Neuronal stem cell (in vitro differentiated cells): ENCODE measurements around the gene LRRC71.

Experiments
- DNase-seq: peaks from one replicate; pipeline ENCODE4 v3.0.0-alpha.2; 2013; ENCODE audit warnings: low spot score
- H2AFZ ChIP-seq: one replicate; pipeline ENCODE4 v1.6.1; 2013; ENCODE audit warnings: mild to moderate bottlenecking, low read length, inconsistent platforms
- H2AK5ac ChIP-seq: 2 replicates; pipeline ENCODE4 v1.6.1; 2013; ENCODE audit warnings: low read depth, mild to moderate bottlenecking, inconsistent platforms, low read length, moderate library complexity, mixed read lengths
- H2BK120ac ChIP-seq: 2 replicates; pipeline ENCODE4 v1.6.1; 2013; ENCODE audit warnings: low read depth, mild to moderate bottlenecking, inconsistent platforms, low read length, moderate library complexity, mixed read lengths
- H2BK12ac ChIP-seq: one replicate; pipeline ENCODE4 v1.6.1; 2013; ENCODE audit warnings: low read length, inconsistent platforms
- H2BK15ac ChIP-seq: 2 replicates; pipeline ENCODE4 v1.6.1; 2013; ENCODE audit warnings: mild to moderate bottlenecking, low read length, inconsistent platforms, mixed read lengths
- H2BK5ac ChIP-seq: one replicate; pipeline ENCODE4 v1.6.1; 2013; ENCODE audit warnings: inconsistent platforms, mild to moderate bottlenecking, low read length, moderate library complexity
- H3K14ac ChIP-seq: one replicate; pipeline ENCODE4 v1.6.1; 2013; ENCODE audit warnings: low read length, inconsistent platforms
- H3K18ac ChIP-seq: 2 replicates; pipeline ENCODE4 v1.6.1; 2013; ENCODE audit warnings: low read length, inconsistent platforms
- H3K23ac ChIP-seq: 2 replicates; pipeline ENCODE4 v1.6.1; 2013; ENCODE audit warnings: low read depth, mild to moderate bottlenecking, mixed read lengths, low read length, inconsistent platforms; ENCODE audit not compliant: poor library complexity
- H3K27ac ChIP-seq: replicated peaks from 3 replicates; pipeline ENCODE4 v1.5.1; 2013; ENCODE audit warnings: low read length, inconsistent platforms
- H3K27me3 ChIP-seq, 3 experiments: 2 replicates each; pipeline ENCODE4 v1.6.1; 2013; ENCODE audit warnings: low read length in 3 of 3, mild to moderate bottlenecking in 2 of 3, inconsistent platforms in 1 of 3, low read depth in 1 of 3, mixed read lengths in 1 of 3, moderate library complexity in 1 of 3; ENCODE audit not compliant: control insufficient read depth in 3 of 3, insufficient read depth in 3 of 3
- H3K36me3 ChIP-seq, 2 donors: replicated peaks in 1 of 2; 2 replicates each; pipeline ENCODE4 v1.6.1; 2013; ENCODE audit warnings: low read length in 2 of 2; ENCODE audit not compliant: control insufficient read depth in 2 of 2, insufficient read depth in 2 of 2
- H3K4ac ChIP-seq: 2 replicates; pipeline ENCODE4 v1.6.1; 2013; ENCODE audit warnings: inconsistent platforms, mild to moderate bottlenecking, low read length, moderate library complexity
- H3K4me1 ChIP-seq, 2 donors: 1 replicate in 1 of 2; 2 replicates in 1 of 2; pipeline ENCODE4 v1.6.1; 2013; ENCODE audit warnings: low read length in 2 of 2, low read depth in 1 of 2; ENCODE audit not compliant: control insufficient read depth in 2 of 2, insufficient read depth in 1 of 2
- H3K4me2 ChIP-seq: one replicate; pipeline ENCODE4 v1.6.1; 2013; ENCODE audit warnings: mild to moderate bottlenecking, low read length, inconsistent platforms; ENCODE audit not compliant: insufficient read depth, poor library complexity, severe bottlenecking
- H3K4me3 ChIP-seq, 2 donors: 2 replicates each; pipeline ENCODE4 v1.5.1; 2013; ENCODE audit warnings: low read length in 2 of 2, mild to moderate bottlenecking in 2 of 2, inconsistent platforms in 1 of 2, moderate library complexity in 1 of 2
- H3K79me1 ChIP-seq: one replicate; pipeline ENCODE4 v1.6.1; 2013; ENCODE audit warnings: low read depth, mild to moderate bottlenecking, inconsistent platforms, low read length, moderate library complexity
- H3K9ac ChIP-seq: one replicate; pipeline ENCODE4 v1.6.1; 2013; ENCODE audit warnings: mild to moderate bottlenecking, low read depth, low read length, inconsistent platforms; ENCODE audit not compliant: poor library complexity
- H3K9me3 ChIP-seq, 2 donors: replicated peaks in 1 of 2; 2 replicates each; pipeline versions ENCODE3 to v1.6.1; 2013; ENCODE audit warnings: low read length in 2 of 2, mild to moderate bottlenecking in 2 of 2, inconsistent platforms in 1 of 2, low read depth in 1 of 2, mixed read lengths in 1 of 2, moderate library complexity in 1 of 2; ENCODE audit not compliant: control insufficient read depth in 2 of 2, insufficient read depth in 1 of 2
- H4K8ac ChIP-seq: one replicate; pipeline ENCODE4 v1.6.1; 2013; ENCODE audit warnings: low read depth, mild to moderate bottlenecking, inconsistent platforms, low read length, moderate library complexity
- H4K91ac ChIP-seq: one replicate; pipeline ENCODE4 v1.6.1; 2013; ENCODE audit warnings: low read length, low read depth, mild to moderate bottlenecking, inconsistent platforms; ENCODE audit not compliant: poor library complexity
- WGBS, 2 donors: extraction: QIAGEN DNeasy Blood & Tissue Kit; methylation state at CpG; one replicate each; pipeline ENCODE4 v1.1.7; 2013; ENCODE audit warnings: missing lambda C conversion rate in 2 of 2, mixed read lengths in 1 of 2; ENCODE audit not compliant: insufficient read length in 2 of 2, insufficient replicate concordance in 1 of 2; ENCODE audit errors: extremely low coverage in 2 of 2; 5-methylcytosine and 5-hydroxymethylcytosine counted together

LRRC71 gene

GRCh38 chr1:156951371-156951770 is 30.9 kb downstream of the LRRC71 start:
- Histone ChIP-seq H2AFZ (no peak overlapping the region), H3K9me3 (no peaks in the 10 kb centered on the region), H3K18ac (no peak overlapping the region), H3K79me1 (no peaks in the 10 kb centered on the region), H3K4me1 (no peaks in the 10 kb centered on the region), H4K8ac (no peak overlapping the region), H3K4ac (no peak overlapping the region), H3K4me3 (no peak overlapping the region), H3K27me3 (no peaks in the 10 kb centered on the region), H3K14ac (no peak overlapping the region), H2AK5ac (no peak overlapping the region), H2BK120ac (no peak overlapping the region), H4K91ac (no peak overlapping the region), H3K23ac (no peak overlapping the region), H2BK5ac (no peak overlapping the region), H2BK12ac (no peak overlapping the region), H2BK15ac (no peak overlapping the region), H3K36me3 (peaks cover 28 to 96% of the 10 kb centered on the region in 2 donors), H3K9ac (no peak overlapping the region), H3K4me2 (no peak overlapping the region), H3K27ac (no peak overlapping the region)
- no peak for DNase-seq
- no CpG with 5 or more reads among the region's 5 CpGs for WGBS, 2 donors

- Histone ChIP-seq H4K91ac (no peak overlapping the region), H3K79me1 (no peaks in the 10 kb centered on the region), H3K18ac (no peak overlapping the region), H3K4me3 (no peak overlapping the region), H2BK5ac (no peak overlapping the region), H2AFZ (no peak overlapping the region), H3K27ac (no peak overlapping the region), H2BK120ac (no peak overlapping the region), H3K23ac (no peak overlapping the region), H2BK15ac (no peak overlapping the region), H3K27me3 (no peaks in the 10 kb centered on the region), H3K4me1 (no peaks in the 10 kb centered on the region), H3K4ac (no peak overlapping the region), H3K4me2 (no peak overlapping the region), H3K36me3 (peaks cover 24 to 96% of the 10 kb centered on the region in 2 donors), H2BK12ac (no peak overlapping the region), H3K14ac (no peak overlapping the region), H3K9me3 (no peaks in the 10 kb centered on the region), H2AK5ac (no peak overlapping the region), H3K9ac (no peak overlapping the region), H4K8ac (no peak overlapping the region)
- no CpG with 5 or more reads among the region's 2 CpGs for WGBS, 2 donors
- no peak for DNase-seq
Observed at GRCh38 chr1:156953571-156953970, 33.1 kb downstream of the LRRC71 start.

GRCh38 chr1:156956333-156956732 is 35.9 kb downstream of the LRRC71 start:
- no peaks in the 10 kb centered on the region for H3K27me3 ChIP-seq
- no peak overlapping the region for H4K91ac ChIP-seq
- H3K23ac ChIP-seq: no peak overlapping the region
- no peaks in the 10 kb centered on the region for H3K4me1 ChIP-seq
- no peak overlapping the region for H4K8ac ChIP-seq
- no peak overlapping the region for H2BK12ac ChIP-seq
- no peak for DNase-seq
- no peak overlapping the region for H3K27ac ChIP-seq
- H3K36me3 ChIP-seq: peaks cover 32 to 95% of the 10 kb centered on the region in 2 donors
- no peak overlapping the region for H2AK5ac ChIP-seq
- H2AFZ ChIP-seq: no peak overlapping the region
- H2BK5ac ChIP-seq: no peak overlapping the region
- H2BK120ac ChIP-seq: no peak overlapping the region
- no peaks in the 10 kb centered on the region for H3K79me1 ChIP-seq
- H2BK15ac ChIP-seq: no peak overlapping the region
- H3K4me3 ChIP-seq: no peak overlapping the region
- H3K18ac ChIP-seq: no peak overlapping the region
- H3K14ac ChIP-seq: no peak overlapping the region
- H3K4ac ChIP-seq: no peak overlapping the region
- WGBS, 2 donors: no CpG with 5 or more reads among the region's 10 CpGs
- no peak overlapping the region for H3K9ac ChIP-seq
- H3K9me3 ChIP-seq: no peaks in the 10 kb centered on the region
- H3K4me2 ChIP-seq: no peak overlapping the region

- no peaks in the 10 kb centered on the region for H3K9me3 ChIP-seq
- no peak overlapping the region for H3K18ac ChIP-seq
- no peak overlapping the region for H2AK5ac ChIP-seq
- H3K23ac ChIP-seq: no peak overlapping the region
- H3K14ac ChIP-seq: no peak overlapping the region
- no peak overlapping the region for H2AFZ ChIP-seq
- H3K27ac ChIP-seq: no peak overlapping the region
- no peak overlapping the region for H3K4me2 ChIP-seq
- H2BK12ac ChIP-seq: no peak overlapping the region
- no peak overlapping the region for H4K91ac ChIP-seq
- no peak overlapping the region for H3K9ac ChIP-seq
- H3K79me1 ChIP-seq: no peaks in the 10 kb centered on the region
- H3K4me1 ChIP-seq: no peaks in the 10 kb centered on the region
- WGBS, 2 donors: no CpG with 5 or more reads among the region's 3 CpGs
- H3K36me3 ChIP-seq: peaks cover 31 to 93% of the 10 kb centered on the region in 2 donors
- H2BK15ac ChIP-seq: no peak overlapping the region
- H3K27me3 ChIP-seq: no peaks in the 10 kb centered on the region
- no peak overlapping the region for H3K4me3 ChIP-seq
- H2BK120ac ChIP-seq: no peak overlapping the region
- H4K8ac ChIP-seq: no peak overlapping the region
- no peak overlapping the region for H3K4ac ChIP-seq
- DNase-seq: no peak
- H2BK5ac ChIP-seq: no peak overlapping the region
Observed at GRCh38 chr1:156957634-156958033, 37.2 kb downstream of the LRRC71 start.
